SK-N-MC (cell line): Measurements from ENCODE around the gene SRD5A3.

Experiments used
- EZH2 ChIP-seq: fragments of 200-600 bp; sonication (generic); IDR thresholded peaks from one replicate; pipeline ENCODE4 v1.6.1; 2017; ENCODE audit warnings: antibody characterized with exemption
- POLR2AphosphoS5 ChIP-seq: IDR thresholded peaks from 2 replicates; pipeline ENCODE4 v1.6.1; 2012; ENCODE audit warnings: mild to moderate bottlenecking, low read depth, low read length, borderline replicate concordance

DNA sequence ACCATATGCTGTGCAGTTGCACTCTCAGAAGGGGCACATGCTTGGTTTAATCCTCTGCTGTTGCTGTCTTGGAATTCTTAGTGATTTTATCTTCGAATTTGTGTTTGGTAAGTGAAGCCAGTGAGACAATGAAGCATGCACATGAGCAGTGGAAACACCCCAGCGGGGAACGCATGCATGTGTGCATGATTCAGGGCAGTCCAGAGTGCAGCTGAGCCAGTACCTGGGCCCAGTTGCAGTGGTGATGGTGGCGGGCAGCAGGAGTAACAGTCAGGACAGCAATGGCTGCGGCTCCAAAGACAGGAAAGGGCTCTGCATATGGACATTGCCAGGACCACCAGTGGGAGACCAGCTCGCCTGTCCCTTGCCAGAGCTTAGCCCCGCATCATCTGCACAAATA, 35.5 kb downstream of the SRD5A3 start:
- TF ChIP-seq EZH2 (no peak), POLR2AphosphoS5 (no peak)
